Natural killer cell (primary cell): ENCODE measurements around the gene NOL6. TPM values are rescaled to one million over a fixed set of nuclear protein-coding genes. Genes with fewer than 3 reads are reported as not detected.
A peak's percentile ranks its signal among the peaks of the same experiment; 100 is the strongest.
"Not testable (repeated sequence)": the region's sequence is repeated elsewhere in the genome, so short reads cannot be mapped to it uniquely, and the experiment has no call there.

Experiments used
- ATAC-seq, 3 donors: fragments of 150-1000 bp in 2 of 3; fragments of 200-7000 bp in 1 of 3; cut with Tn5 transposase; 1 replicate in 1 of 3; 2 replicates in 2 of 3; pipeline ENCODE4 v1.10.0; 2021; ENCODE audit warnings: mild to moderate bottlenecking in 2 of 3, moderate library complexity in 2 of 3
- DNase-seq, 2 donors: peaks; one replicate each; pipeline versions ENCODE4 v3.0.0 to v3.0.0-alpha.2; 2013 to 2021; ENCODE audit warnings: mixed read lengths in 1 of 2
- H3K27ac ChIP-seq: one replicate; pipeline ENCODE4 v1.5.1; 2013; ENCODE audit warnings: mild to moderate bottlenecking, low read length
- H3K27me3 ChIP-seq: one replicate; pipeline ENCODE4 v1.6.1; 2013; ENCODE audit warnings: low read length; ENCODE audit not compliant: control insufficient read depth, insufficient read depth
- H3K36me3 ChIP-seq: one replicate; pipeline ENCODE4 v1.6.1; 2013; ENCODE audit warnings: low read length; ENCODE audit not compliant: control insufficient read depth, insufficient read depth
- H3K4me1 ChIP-seq: one replicate; pipeline ENCODE4 v1.6.1; 2013; ENCODE audit warnings: low read length; ENCODE audit not compliant: control insufficient read depth, insufficient read depth
- H3K4me3 ChIP-seq: one replicate; pipeline ENCODE4 v1.5.1; 2013; ENCODE audit warnings: low read length
- H3K9me3 ChIP-seq: one replicate; pipeline ENCODE4 v1.6.1; 2013; ENCODE audit warnings: low read length; ENCODE audit not compliant: control insufficient read depth, insufficient read depth
- H3K27ac Mint-ChIP-seq, 2 donors: one replicate each; pipeline ENCODE4 v1.8.0; 2022; ENCODE audit warnings: mild to moderate bottlenecking in 2 of 2, mixed read lengths in 2 of 2, moderate library complexity in 1 of 2
- H3K27me3 Mint-ChIP-seq, 2 donors: one replicate each; pipeline ENCODE4 v1.8.0; 2022; ENCODE audit warnings: low read depth in 2 of 2, mixed read lengths in 2 of 2
- H3K36me3 Mint-ChIP-seq: one replicate; pipeline ENCODE4 v1.8.0; 2022; ENCODE audit warnings: mixed read lengths
- H3K4me1 Mint-ChIP-seq, 2 donors: one replicate each; pipeline ENCODE4 v1.8.0; 2022; ENCODE audit warnings: mixed read lengths in 2 of 2
- H3K4me3 Mint-ChIP-seq: one replicate; pipeline ENCODE4 v1.8.0; 2022; ENCODE audit warnings: mild to moderate bottlenecking, moderate library complexity, mixed read lengths
- H3K9me3 Mint-ChIP-seq, 2 donors: one replicate each; pipeline ENCODE4 v1.8.0; 2022; ENCODE audit warnings: mixed read lengths in 2 of 2
- CTCF ChIP-seq: fragments of 200-600 bp; IDR thresholded peaks from one replicate; pipeline ENCODE4 v1.8.0; 2022; ENCODE audit warnings: antibody characterized with exemption
- WGBS: methylation state at CpG from one replicate; pipeline ENCODE4 v1.1.7; 2013; ENCODE audit warnings: missing lambda C conversion rate; ENCODE audit not compliant: insufficient coverage; 5-methylcytosine and 5-hydroxymethylcytosine counted together
- intact Hi-C: fragments of 100-400 bp; cut with micrococcal nuclease; formaldehyde crosslinking; loops from one replicate; pipeline ENCODE4 v1.14.2; 2022
- total RNA-seq, 4 donors: library from RNA; stranded (reverse); fragments of 120-200 nt in 1 of 4; gene quantifications; one replicate each; pipeline versions ENCODE4 v1.2.3 to v1.2.4, GENCODE V29; 2013 to 2022

The NOL6 gene
- total RNA-seq, 3 donors from 2014 or later (not counting 1 experiment from before 2014, with no cell fraction given), result 34.2 to 42.2 (median 38.2) TPM

GRCh38 chr9:33506626-33507370 is 33.1 kb upstream of the NOL6 start:
- ATAC-seq (no peak), DNase-seq (no peak)
- no peak for TF ChIP-seq CTCF
- H3K4me1 Mint-ChIP-seq, result peaks cover 5 to 9% of the 10 kb centered on the region in 2 donors
- H3K27me3 Mint-ChIP-seq, result peaks cover 3 to 9% of the 10 kb centered on the region in 2 donors
- intact Hi-C loops, result no loop called here
- 93% methylated on average over 7 of the region's 7 CpGs for WGBS
- Histone ChIP-seq H3K27me3 (no peaks in the 10 kb centered on the region), H3K4me3 (no peak overlapping the region), H3K27ac (no peak overlapping the region), H3K4me1 (no peaks in the 10 kb centered on the region), H3K9me3 (no peaks in the 10 kb centered on the region), H3K36me3 (no peaks in the 10 kb centered on the region)
- H3K4me3 Mint-ChIP-seq, result no peak overlapping the region
- H3K27ac Mint-ChIP-seq, result no peak overlapping the region
- no peaks in the 10 kb centered on the region for H3K36me3 Mint-ChIP-seq
- H3K9me3 Mint-ChIP-seq, result no peaks in the 10 kb centered on the region

- Histone ChIP-seq H3K9me3 (no peaks in the 10 kb centered on the region), H3K36me3 (no peaks in the 10 kb centered on the region), H3K27ac (no peak overlapping the region), H3K4me1 (no peaks in the 10 kb centered on the region), H3K4me3 (no peak overlapping the region), H3K27me3 (no peaks in the 10 kb centered on the region)
- no CpG with 5 or more reads among the region's 1 CpG for WGBS
- no peak for ATAC-seq
- DNase-seq, result peak in 1 of 2 donors; percentile 21
- intact Hi-C loops, result no loop called here
- Mint-ChIP-seq H3K9me3 (no peaks in the 10 kb centered on the region), H3K36me3 (no peaks in the 10 kb centered on the region), H3K4me1 (no peaks in the 10 kb centered on the region), H3K27me3 (no peaks in the 10 kb centered on the region), H3K4me3 (no peak overlapping the region), H3K27ac (no peak overlapping the region)
- TF ChIP-seq CTCF, result no peak
Observed at GRCh38 chr9:33498387-33498786, 24.7 kb upstream of the NOL6 start.

- H3K4me3 ChIP-seq, H3K9me3 Mint-ChIP-seq, H3K4me1 ChIP-seq, H3K27ac ChIP-seq, DNase-seq, intact Hi-C loops, H3K27me3 Mint-ChIP-seq, H3K4me3 Mint-ChIP-seq, H3K36me3 Mint-ChIP-seq, H3K9me3 ChIP-seq, ATAC-seq, H3K36me3 ChIP-seq, H3K27ac Mint-ChIP-seq, H3K4me1 Mint-ChIP-seq, H3K27me3 ChIP-seq: not testable (repeated sequence)
- WGBS, result no CpG with 5 or more reads among the region's 2 CpGs
Observed at GRCh38 chr9:33493819-33494218, 20.1 kb upstream of the NOL6 start.

- no peaks in the 10 kb centered on the region for H3K9me3 ChIP-seq
- no peak for ATAC-seq
- H3K27ac Mint-ChIP-seq, result no peak overlapping the region
Observed at GRCh38 chr9:33489066-33489465, 15.3 kb upstream of the NOL6 start.

GRCh38 chr9:33485312-33485711 is 11.6 kb upstream of the NOL6 start:
- H3K27ac ChIP-seq, H3K27ac Mint-ChIP-seq, H3K4me3 ChIP-seq, DNase-seq, H3K9me3 Mint-ChIP-seq, H3K36me3 ChIP-seq, H3K27me3 Mint-ChIP-seq, H3K4me1 ChIP-seq, intact Hi-C loops, H3K9me3 ChIP-seq, H3K27me3 ChIP-seq, ATAC-seq, H3K4me3 Mint-ChIP-seq, H3K36me3 Mint-ChIP-seq, H3K4me1 Mint-ChIP-seq: not testable (repeated sequence)

More at GRCh38 chr9:33489066-33489465, 15.3 kb upstream of the NOL6 start:
- Histone ChIP-seq H3K4me3 (no peak overlapping the region), H3K36me3 (no peaks in the 10 kb centered on the region), H3K27ac (no peak overlapping the region), H3K4me1 (no peaks in the 10 kb centered on the region), H3K27me3 (no peaks in the 10 kb centered on the region)
- Mint-ChIP-seq H3K4me3 (no peak overlapping the region), H3K4me1 (no peaks in the 10 kb centered on the region), H3K27me3 (peaks cover 0 to 7% of the 10 kb centered on the region in 2 donors), H3K9me3 (no peaks in the 10 kb centered on the region), H3K36me3 (no peaks in the 10 kb centered on the region)
- intact Hi-C loops, result no loop called here
- 82% methylated on average over 1 of the region's 2 CpGs for WGBS
- DNase-seq, result no peak
- TF ChIP-seq CTCF, result no peak
